WTC11 (cell line): ENCODE measurements around the gene ZNF496. TPM values are rescaled to one million over a fixed set of nuclear protein-coding genes. Genes with fewer than 3 reads are reported as not detected.
A peak's percentile ranks its signal among the peaks of the same experiment; 100 is the strongest.

Source experiments
- ATAC-seq: fragments of 200-7000 bp; cut with Tn5 transposase; 2 replicates; pipeline ENCODE4 v1.10.0; 2021; ENCODE audit warnings: mild to moderate bottlenecking, moderate library complexity
- Bru-seq: library from RNA; stranded (reverse); fragments of 400-500 nt; gene quantifications from one replicate; lab custom pipeline; 2021; lab: Mats Ljungman, UMichigan
- CTCF ChIA-PET: fragments of 300-600 bp; sonication (Branson Sonifier 250); formaldehyde crosslinking; loops from one replicate; lab custom pipeline; 2021; ENCODE audit warnings: antibody characterized with exemption; lab: Charles Lee
- POLR2A ChIA-PET: fragments of 350-600 bp; sonication (Branson Sonifier 250); formaldehyde crosslinking; loops from one replicate; lab custom pipeline; 2021; ENCODE audit warnings: antibody characterized with exemption; lab: Charles Lee
- DNase-seq: peaks from one replicate; pipeline ENCODE4 v3.0.0; 2021; ENCODE audit warnings: low spot score
- H3K27ac Mint-ChIP-seq: 2 replicates; pipeline ENCODE4 v1.8.0; 2021; ENCODE audit warnings: mixed read lengths
- H3K27me3 Mint-ChIP-seq: 2 replicates; pipeline ENCODE4 v1.8.0; 2021; ENCODE audit warnings: low read depth, mild to moderate bottlenecking, moderate library complexity, mixed read lengths
- H3K36me3 Mint-ChIP-seq: 2 replicates; pipeline ENCODE4 v1.8.0; 2021; ENCODE audit warnings: mixed read lengths
- H3K4me1 Mint-ChIP-seq: 2 replicates; pipeline ENCODE4 v1.8.0; 2022; ENCODE audit warnings: mixed read lengths
- H3K4me3 Mint-ChIP-seq: 2 replicates; pipeline ENCODE4 v1.8.0; 2021; ENCODE audit warnings: mild to moderate bottlenecking, moderate library complexity, mixed read lengths
- H3K9me3 Mint-ChIP-seq: 2 replicates; pipeline ENCODE4 v1.8.0; 2021; ENCODE audit warnings: mixed read lengths
- CBFB ChIP-seq: sonication (generic); formaldehyde crosslinking; IDR thresholded peaks from 2 replicates; pipeline ENCODE4 v1.8.1; 2022; ENCODE audit warnings: mild to moderate bottlenecking, low read depth, missing genetic modification reagents
- CREM ChIP-seq: sonication (generic); formaldehyde crosslinking; IDR thresholded peaks from 2 replicates; pipeline ENCODE4 v1.8.1; 2022; ENCODE audit warnings: mild to moderate bottlenecking, missing genetic modification reagents, moderate library complexity
- E2F1 ChIP-seq: sonication (generic); formaldehyde crosslinking; IDR thresholded peaks from 2 replicates; pipeline ENCODE4 v1.8.0; 2022; ENCODE audit warnings: mild to moderate bottlenecking, missing genetic modification reagents
- ELF4 ChIP-seq: sonication (generic); formaldehyde crosslinking; IDR thresholded peaks from 2 replicates; pipeline ENCODE4 v1.8.1; 2022; ENCODE audit warnings: low read depth, mild to moderate bottlenecking, moderate library complexity, missing genetic modification reagents
- ESRRA ChIP-seq: sonication (generic); formaldehyde crosslinking; IDR thresholded peaks from 2 replicates; pipeline ENCODE4 v1.8.1; 2022; ENCODE audit warnings: mild to moderate bottlenecking, missing genetic modification reagents, borderline replicate concordance
- FOXK1 ChIP-seq: sonication (generic); formaldehyde crosslinking; IDR thresholded peaks from 2 replicates; pipeline ENCODE4 v1.8.0; 2022; ENCODE audit warnings: mild to moderate bottlenecking, moderate library complexity, missing genetic modification reagents
- FOXP1 ChIP-seq: sonication (generic); formaldehyde crosslinking; IDR thresholded peaks from 2 replicates; pipeline ENCODE4 v1.8.0; 2022; ENCODE audit warnings: missing genetic modification reagents, mild to moderate bottlenecking, moderate library complexity, borderline replicate concordance
- HMGA2 ChIP-seq: fragments of 250-450 bp; sonication (Bioruptor Pico); IDR thresholded peaks from 2 replicates; pipeline ENCODE4 v1.4.0; 2021; ENCODE audit warnings: mild to moderate bottlenecking, moderate library complexity
- JAZF1 ChIP-seq: fragments of 250-450 bp; sonication (Bioruptor Pico); IDR thresholded peaks from 2 replicates; pipeline ENCODE4 v1.9.0; 2021; ENCODE audit warnings: moderate library complexity, mild to moderate bottlenecking, inconsistent platforms
- MYBL2 ChIP-seq: sonication (generic); formaldehyde crosslinking; IDR thresholded peaks from 2 replicates; pipeline ENCODE4 v1.8.1; 2023; ENCODE audit warnings: mild to moderate bottlenecking, moderate library complexity, missing genetic modification reagents
- PREB ChIP-seq: sonication (generic); formaldehyde crosslinking; IDR thresholded peaks from 2 replicates; pipeline ENCODE4 v1.8.1; 2022; ENCODE audit warnings: mild to moderate bottlenecking, missing genetic modification reagents, moderate library complexity, borderline replicate concordance
- SMAD3 ChIP-seq: sonication (generic); formaldehyde crosslinking; IDR thresholded peaks from 2 replicates; pipeline ENCODE4 v1.8.0; 2022; ENCODE audit warnings: missing genetic modification reagents, mild to moderate bottlenecking, borderline replicate concordance
- SOX15 ChIP-seq: fragments of 250-450 bp; sonication (Bioruptor Pico); IDR thresholded peaks from 2 replicates; pipeline ENCODE4 v1.9.0; 2021; ENCODE audit warnings: mild to moderate bottlenecking
- STAT6 ChIP-seq: sonication (generic); formaldehyde crosslinking; conservative IDR thresholded peaks from 2 replicates; pipeline ENCODE4 v1.8.1; 2023; ENCODE audit warnings: mild to moderate bottlenecking, low read depth, missing genetic modification reagents, moderate library complexity
- TEAD1 ChIP-seq: sonication (generic); formaldehyde crosslinking; IDR thresholded peaks from 2 replicates; pipeline ENCODE4 v1.8.0; 2022; ENCODE audit warnings: mild to moderate bottlenecking, missing genetic modification reagents
- TP53 ChIP-seq: sonication (generic); formaldehyde crosslinking; IDR thresholded peaks from 2 replicates; pipeline ENCODE4 v1.8.1; 2023; ENCODE audit warnings: mild to moderate bottlenecking, missing genetic modification reagents
- long read RNA-seq, 3 experiments: library from RNA in 1 of 3; library from capped mRNA in 1 of 3; library from polyadenylated mRNA in 1 of 3; unstranded in 2 of 3; stranded (forward) in 1 of 3; transcript quantifications; one replicate each; pipeline ENCODE4 v2.0.0, GENCODE V29; 2021
- total RNA-seq: library from RNA; stranded (reverse); gene quantifications from 3 replicates; pipeline ENCODE4 v1.2.3, GENCODE V29; 2021
- TF ChIP-seq, protein P1 (sequence below): sonication (generic); formaldehyde crosslinking; IDR thresholded peaks from 2 replicates; pipeline ENCODE4 v1.8.1; 2022; ENCODE audit warnings: missing genetic modification reagents, borderline replicate concordance
- TF ChIP-seq, protein P2 (sequence below): sonication (generic); formaldehyde crosslinking; IDR thresholded peaks from 2 replicates; pipeline ENCODE4 v1.8.1; 2023; ENCODE audit warnings: mild to moderate bottlenecking, moderate library complexity, missing genetic modification reagents
- TF ChIP-seq, protein P3 (sequence below): sonication (generic); formaldehyde crosslinking; IDR thresholded peaks from 2 replicates; pipeline ENCODE4 v1.8.1; 2023; ENCODE audit warnings: mild to moderate bottlenecking, missing genetic modification reagents, borderline replicate concordance
- TF ChIP-seq, protein P4 (sequence below): fragments of 250-450 bp; sonication (Bioruptor Pico); IDR thresholded peaks from 2 replicates; pipeline ENCODE4 v1.9.0; 2021; ENCODE audit warnings: moderate library complexity, mild to moderate bottlenecking, inconsistent platforms, borderline replicate concordance

Gene ZNF496
- total RNA-seq = 81.5 to 89.0 TPM (median 88.3 TPM) in 3 replicates
- percentile 91 among the genes with signal in this experiment for Bru-seq, nascent RNA
- long read RNA-seq, experiment 1, full-length matches to known transcripts = 21 of 278 reads
- long read RNA-seq, experiment 1, partial matches to known transcripts = 45 of 278 reads
- long read RNA-seq, experiment 1, other reads (novel, unspliced or antisense) = 212 of 278 reads
- long read RNA-seq, experiment 2, full-length matches to known transcripts = 5 of 86 reads
- long read RNA-seq, experiment 2, partial matches to known transcripts = 15 of 86 reads
- long read RNA-seq, experiment 2, other reads (novel, unspliced or antisense) = 66 of 86 reads
- long read RNA-seq, experiment 3, partial matches to known transcripts = 0 of 3 reads
- long read RNA-seq, experiment 3, other reads (novel, unspliced or antisense) = 3 of 3 reads

DNA sequence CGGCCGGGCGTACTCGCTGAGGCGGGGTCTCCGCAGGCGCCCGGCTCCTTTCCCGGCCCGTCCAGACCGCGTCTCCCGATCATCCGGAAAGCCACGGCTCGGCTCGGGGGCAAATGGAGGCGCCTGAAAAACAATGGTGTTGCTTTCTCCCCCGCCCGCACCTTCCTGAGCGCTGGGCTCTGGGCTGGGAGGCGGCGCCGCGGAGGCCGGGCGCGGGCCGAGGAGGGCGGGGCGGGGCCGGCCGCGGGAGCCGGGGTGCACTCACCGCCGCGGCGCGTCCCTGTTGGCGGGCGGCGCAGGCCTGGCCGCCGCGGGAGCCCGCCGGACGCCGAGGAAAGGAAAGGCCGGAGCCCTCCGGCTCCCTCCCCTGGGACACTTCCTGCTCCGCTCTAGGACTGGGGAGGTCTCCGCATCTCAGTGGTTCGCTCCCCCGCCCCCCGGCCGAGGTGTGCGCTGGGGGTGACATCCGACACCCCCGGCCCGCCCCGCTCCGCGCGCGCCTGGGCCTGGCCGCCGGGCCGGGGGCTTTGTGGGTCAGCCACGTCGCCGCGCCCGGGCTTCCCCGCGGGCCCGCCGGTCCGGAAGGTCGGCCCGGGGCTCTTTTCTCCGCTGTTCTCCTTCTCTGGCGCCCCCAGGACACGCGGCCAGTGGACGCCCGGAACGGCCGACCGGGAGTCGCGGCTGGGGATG is at the start of gene ZNF496:
TSS of gene ZNF496 (minus strand) at position 343 of the 690 bp plus-strand sequence. CDS start 2,289 bp downstream, outside the sequence.
- CTCF ChIA-PET = interaction anchor here (1.0 to 4.0 kb wide), 3 partner anchors 25 to 58 kb away, joined by 3 to 13 read pairs (median 6); no protein-coding TSS in a partner anchor
- Mint-ChIP-seq H3K36me3 (peaks cover 38% of the 10 kb centered on the region), H3K9me3 (no peaks in the 10 kb centered on the region), H3K27me3 (no peaks in the 10 kb centered on the region), H3K27ac (peak within 1 kb of the TSS; percentile 72), H3K4me1 (peaks cover 50% of the 10 kb centered on the region), H3K4me3 (peak within 1 kb of the TSS; percentile 85)
- ATAC-seq = peak; percentile 81
- peak; percentile 93 for DNase-seq
- POLR2A ChIA-PET = interaction anchor here (1.0 to 1.5 kb wide), 2 partner anchors 32 to 38 kb away, joined by 3 to 4 read pairs; no protein-coding TSS in a partner anchor
- TF ChIP-seq, protein P1, sequence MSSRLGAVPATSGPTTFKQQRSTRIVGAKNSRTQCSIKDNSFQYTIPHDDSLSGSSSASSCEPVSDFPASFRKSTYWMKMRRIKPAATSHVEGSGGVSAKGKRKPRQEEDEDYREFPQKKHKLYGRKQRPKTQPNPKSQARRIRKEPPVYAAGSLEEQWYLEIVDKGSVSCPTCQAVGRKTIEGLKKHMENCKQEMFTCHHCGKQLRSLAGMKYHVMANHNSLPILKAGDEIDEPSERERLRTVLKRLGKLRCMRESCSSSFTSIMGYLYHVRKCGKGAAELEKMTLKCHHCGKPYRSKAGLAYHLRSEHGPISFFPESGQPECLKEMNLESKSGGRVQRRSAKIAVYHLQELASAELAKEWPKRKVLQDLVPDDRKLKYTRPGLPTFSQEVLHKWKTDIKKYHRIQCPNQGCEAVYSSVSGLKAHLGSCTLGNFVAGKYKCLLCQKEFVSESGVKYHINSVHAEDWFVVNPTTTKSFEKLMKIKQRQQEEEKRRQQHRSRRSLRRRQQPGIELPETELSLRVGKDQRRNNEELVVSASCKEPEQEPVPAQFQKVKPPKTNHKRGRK = no peak
- TF ChIP-seq ESRRA (0 out of 2 replicates have a peak, but pooled peaks have one; percentile 12), PREB (CRISPR knock-in tag) (no peak), CREM (0 out of 2 replicates have a peak, but pooled peaks have one; percentile 57), E2F1 (CRISPR knock-in tag) (no peak), FOXP1 (peak; percentile 18; the same call in 1 of the 2 replicates), CBFB (CRISPR knock-in tag) (no peak), STAT6 (CRISPR knock-in tag) (no peak), JAZF1 (no peak), ELF4 (CRISPR knock-in tag) (no peak), TP53 (no peak), FOXK1 (CRISPR knock-in tag) (peak; percentile 47; the same call in 1 of the 2 replicates), TEAD1 (CRISPR knock-in tag) (0 out of 2 replicates have a peak, but pooled peaks have one; percentile 22), HMGA2 (no peak), MYBL2 (CRISPR knock-in tag) (no peak), SMAD3 (CRISPR knock-in tag) (no peak), SOX15 (CRISPR knock-in tag) (no peak)
- TF ChIP-seq, protein P2, sequence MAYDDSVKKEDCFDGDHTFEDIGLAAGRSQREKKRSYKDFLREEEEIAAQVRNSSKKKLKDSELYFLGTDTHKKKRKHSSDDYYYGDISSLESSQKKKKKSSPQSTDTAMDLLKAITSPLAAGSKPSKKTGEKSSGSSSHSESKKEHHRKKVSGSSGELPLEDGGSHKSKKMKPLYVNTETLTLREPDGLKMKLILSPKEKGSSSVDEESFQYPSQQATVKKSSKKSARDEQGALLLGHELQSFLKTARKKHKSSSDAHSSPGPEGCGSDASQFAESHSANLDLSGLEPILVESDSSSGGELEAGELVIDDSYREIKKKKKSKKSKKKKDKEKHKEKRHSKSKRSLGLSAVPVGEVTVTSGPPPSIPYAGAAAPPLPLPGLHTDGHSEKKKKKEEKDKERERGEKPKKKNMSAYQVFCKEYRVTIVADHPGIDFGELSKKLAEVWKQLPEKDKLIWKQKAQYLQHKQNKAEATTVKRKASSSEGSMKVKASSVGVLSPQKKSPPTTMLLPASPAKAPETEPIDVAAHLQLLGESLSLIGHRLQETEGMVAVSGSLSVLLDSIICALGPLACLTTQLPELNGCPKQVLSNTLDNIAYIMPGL (CRISPR knock-in tag) = no peak
- TF ChIP-seq, protein P3, sequence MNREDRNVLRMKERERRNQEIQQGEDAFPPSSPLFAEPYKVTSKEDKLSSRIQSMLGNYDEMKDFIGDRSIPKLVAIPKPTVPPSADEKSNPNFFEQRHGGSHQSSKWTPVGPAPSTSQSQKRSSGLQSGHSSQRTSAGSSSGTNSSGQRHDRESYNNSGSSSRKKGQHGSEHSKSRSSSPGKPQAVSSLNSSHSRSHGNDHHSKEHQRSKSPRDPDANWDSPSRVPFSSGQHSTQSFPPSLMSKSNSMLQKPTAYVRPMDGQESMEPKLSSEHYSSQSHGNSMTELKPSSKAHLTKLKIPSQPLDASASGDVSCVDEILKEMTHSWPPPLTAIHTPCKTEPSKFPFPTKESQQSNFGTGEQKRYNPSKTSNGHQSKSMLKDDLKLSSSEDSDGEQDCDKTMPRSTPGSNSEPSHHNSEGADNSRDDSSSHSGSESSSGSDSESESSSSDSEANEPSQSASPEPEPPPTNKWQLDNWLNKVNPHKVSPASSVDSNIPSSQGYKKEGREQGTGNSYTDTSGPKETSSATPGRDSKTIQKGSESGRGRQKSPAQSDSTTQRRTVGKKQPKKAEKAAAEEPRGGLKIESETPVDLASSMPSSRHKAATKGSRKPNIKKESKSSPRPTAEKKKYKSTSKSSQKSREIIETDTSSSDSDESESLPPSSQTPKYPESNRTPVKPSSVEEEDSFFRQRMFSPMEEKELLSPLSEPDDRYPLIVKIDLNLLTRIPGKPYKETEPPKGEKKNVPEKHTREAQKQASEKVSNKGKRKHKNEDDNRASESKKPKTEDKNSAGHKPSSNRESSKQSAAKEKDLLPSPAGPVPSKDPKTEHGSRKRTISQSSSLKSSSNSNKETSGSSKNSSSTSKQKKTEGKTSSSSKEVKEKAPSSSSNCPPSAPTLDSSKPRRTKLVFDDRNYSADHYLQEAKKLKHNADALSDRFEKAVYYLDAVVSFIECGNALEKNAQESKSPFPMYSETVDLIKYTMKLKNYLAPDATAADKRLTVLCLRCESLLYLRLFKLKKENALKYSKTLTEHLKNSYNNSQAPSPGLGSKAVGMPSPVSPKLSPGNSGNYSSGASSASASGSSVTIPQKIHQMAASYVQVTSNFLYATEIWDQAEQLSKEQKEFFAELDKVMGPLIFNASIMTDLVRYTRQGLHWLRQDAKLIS (CRISPR knock-in tag) = no peak
- TF ChIP-seq, protein P4, sequence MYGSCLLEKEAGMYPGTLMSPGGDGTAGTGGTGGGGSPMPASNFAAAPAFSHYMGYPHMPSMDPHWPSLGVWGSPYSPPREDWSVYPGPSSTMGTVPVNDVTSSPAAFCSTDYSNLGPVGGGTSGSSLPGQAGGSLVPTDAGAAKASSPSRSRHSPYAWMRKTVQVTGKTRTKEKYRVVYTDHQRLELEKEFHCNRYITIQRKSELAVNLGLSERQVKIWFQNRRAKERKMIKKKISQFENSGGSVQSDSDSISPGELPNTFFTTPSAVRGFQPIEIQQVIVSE = no peak
